ENCODE data around the gene NKX1-2.

Gene NKX1-2

DNA sequence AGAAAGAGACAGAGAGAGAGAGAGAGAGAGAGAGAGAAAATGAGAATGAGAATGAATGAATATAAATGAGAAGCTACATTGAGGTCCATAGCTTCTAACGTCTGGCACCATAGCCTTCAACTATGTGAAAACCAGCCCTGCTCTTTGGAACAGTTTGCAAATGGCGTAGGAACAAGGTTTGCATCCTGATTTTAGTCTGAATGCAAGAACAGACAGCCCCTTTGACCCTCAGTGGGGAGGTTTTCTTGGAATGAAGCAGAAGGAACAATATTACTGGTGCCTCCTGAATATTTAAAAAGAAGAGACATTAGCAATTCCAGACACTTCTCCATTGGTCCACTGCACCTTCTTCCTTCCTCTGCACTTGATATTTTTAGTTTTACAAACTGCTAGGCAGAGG lies 34.8 kb upstream of the NKX1-2 start:
- DNase-seq (ENCODE audit: low read depth, low spot score) = no peak
- no peak overlapping the region for H3K4me3 ChIP-seq (ENCODE audit: low read depth, low read length)
- TF ChIP-seq, protein P1, sequence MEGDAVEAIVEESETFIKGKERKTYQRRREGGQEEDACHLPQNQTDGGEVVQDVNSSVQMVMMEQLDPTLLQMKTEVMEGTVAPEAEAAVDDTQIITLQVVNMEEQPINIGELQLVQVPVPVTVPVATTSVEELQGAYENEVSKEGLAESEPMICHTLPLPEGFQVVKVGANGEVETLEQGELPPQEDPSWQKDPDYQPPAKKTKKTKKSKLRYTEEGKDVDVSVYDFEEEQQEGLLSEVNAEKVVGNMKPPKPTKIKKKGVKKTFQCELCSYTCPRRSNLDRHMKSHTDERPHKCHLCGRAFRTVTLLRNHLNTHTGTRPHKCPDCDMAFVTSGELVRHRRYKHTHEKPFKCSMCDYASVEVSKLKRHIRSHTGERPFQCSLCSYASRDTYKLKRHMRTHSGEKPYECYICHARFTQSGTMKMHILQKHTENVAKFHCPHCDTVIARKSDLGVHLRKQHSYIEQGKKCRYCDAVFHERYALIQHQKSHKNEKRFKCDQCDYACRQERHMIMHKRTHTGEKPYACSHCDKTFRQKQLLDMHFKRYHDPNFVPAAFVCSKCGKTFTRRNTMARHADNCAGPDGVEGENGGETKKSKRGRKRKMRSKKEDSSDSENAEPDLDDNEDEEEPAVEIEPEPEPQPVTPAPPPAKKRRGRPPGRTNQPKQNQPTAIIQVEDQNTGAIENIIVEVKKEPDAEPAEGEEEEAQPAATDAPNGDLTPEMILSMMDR (IDR thresholded peaks at IDR 0.05; ENCODE audit: low read depth, low read length) = no peak
- in situ Hi-C loops (cut with HindIII; ENCODE audit: low sequenced_read_pairs) = no loop called here

DNA sequence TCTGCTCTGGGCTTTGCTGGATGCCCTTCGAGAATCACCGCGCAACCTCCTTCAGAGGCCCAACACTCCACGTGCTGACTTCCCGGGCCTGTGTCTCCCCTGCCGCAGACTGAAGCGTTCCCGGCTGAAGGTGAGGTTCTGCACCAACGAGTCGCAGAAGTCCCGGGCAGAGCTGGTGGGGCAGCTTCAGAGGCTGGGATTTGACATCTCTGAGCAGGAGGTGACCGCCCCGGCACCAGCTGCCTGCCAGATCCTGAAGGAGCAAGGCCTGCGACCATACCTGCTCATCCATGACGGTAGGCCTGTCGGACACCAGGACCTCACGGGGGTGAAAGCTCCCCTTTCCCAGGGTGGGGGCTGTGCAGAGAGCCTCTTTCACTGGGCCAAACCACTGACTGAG lies 34.2 kb upstream of the NKX1-2 start:
- TF ChIP-seq, protein P1 (IDR thresholded peaks at IDR 0.05; ENCODE audit: low read depth, low read length) = no peak
- in situ Hi-C loops (cut with HindIII; ENCODE audit: low sequenced_read_pairs) = no loop called here
- no peak for DNase-seq (ENCODE audit: low read depth, low spot score)
- H3K4me3 ChIP-seq (ENCODE audit: low read depth, low read length) = no peak overlapping the region

DNA sequence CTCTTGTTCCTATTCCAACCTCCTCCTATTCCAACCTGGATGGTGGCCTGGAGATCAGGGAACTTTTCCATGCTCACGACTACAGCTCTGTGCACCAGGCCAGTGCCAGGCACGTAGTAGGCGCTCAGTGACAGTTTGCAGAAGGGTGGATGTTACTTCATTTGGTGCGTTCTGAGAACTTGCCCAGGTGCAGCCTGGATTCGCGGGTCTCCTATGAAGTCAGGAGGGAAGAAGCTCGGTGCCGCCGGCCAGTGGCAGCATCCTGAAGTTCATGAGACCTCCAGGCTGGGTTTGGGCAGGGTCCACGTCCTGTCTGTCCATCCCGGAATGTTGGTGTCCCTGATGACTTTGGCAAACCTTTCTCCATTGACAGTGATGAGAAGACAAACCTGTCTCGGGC lies 33.0 kb upstream of the NKX1-2 start:
- in situ Hi-C loops (cut with HindIII; ENCODE audit: low sequenced_read_pairs) = no loop called here
- no peak for DNase-seq (ENCODE audit: low read depth, low spot score)
- TF ChIP-seq, protein P1 (IDR thresholded peaks at IDR 0.05; ENCODE audit: low read depth, low read length) = no peak
- H3K4me3 ChIP-seq (ENCODE audit: low read depth, low read length) = no peak overlapping the region

DNA sequence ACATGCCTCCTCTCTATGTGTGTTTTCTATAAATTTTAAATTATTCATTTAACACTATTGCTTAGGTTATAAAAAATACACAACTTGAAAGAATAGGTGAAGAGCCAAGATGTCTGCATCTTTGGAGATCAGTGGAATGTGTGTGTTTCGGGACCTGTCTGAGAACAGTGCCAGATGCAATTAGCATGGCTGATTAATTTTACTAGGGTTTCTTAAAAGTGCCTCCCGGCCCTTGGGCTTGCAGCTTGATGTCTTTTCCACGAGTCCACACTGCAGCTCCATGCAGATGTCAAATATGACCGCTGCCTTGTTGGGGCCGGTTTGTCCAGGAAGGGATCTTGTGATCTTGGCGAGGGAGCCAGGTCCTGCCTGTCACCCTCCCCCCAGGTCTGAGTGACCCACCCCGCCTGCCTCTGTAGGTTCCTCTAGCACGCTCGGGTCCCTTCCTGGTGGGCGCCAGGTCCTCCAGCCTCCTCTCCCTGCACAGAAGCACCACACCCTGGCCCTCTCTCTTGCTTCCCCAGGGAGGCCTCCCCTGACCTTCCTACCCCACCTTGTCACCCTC lies 32.5 kb upstream of the NKX1-2 start:
- H3K4me3 ChIP-seq (ENCODE audit: low read depth, low read length) = no peak overlapping the region
- in situ Hi-C loops (cut with HindIII; ENCODE audit: low sequenced_read_pairs) = no loop called here
- no peak for DNase-seq (ENCODE audit: low read depth, low spot score)
- TF ChIP-seq, protein P1 (IDR thresholded peaks at IDR 0.05; ENCODE audit: low read depth, low read length) = no peak

DNA sequence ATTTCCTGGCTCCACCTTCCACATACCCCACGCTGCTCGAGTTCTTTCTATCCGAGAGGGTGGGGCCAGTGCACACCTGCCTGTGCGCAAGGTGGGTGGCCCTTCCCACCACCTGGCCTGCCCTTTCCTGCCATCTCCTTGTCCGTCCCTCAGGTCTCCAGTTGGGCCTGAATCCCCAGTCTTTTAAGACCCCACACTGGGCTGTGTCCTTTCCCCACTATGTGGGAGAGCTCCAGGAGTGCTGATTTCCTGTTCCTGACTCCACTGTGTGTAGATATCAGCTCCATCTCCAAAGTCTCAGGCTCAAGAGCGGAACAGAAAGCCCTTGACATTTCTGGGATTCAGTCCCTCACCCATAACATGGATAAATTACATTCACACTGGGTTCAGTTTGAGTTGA lies 31.9 kb upstream of the NKX1-2 start:
- H3K4me3 ChIP-seq (ENCODE audit: low read depth, low read length) = no peak overlapping the region
- TF ChIP-seq, protein P1 (IDR thresholded peaks at IDR 0.05; ENCODE audit: low read depth, low read length) = no peak
- no peak for DNase-seq (ENCODE audit: low read depth, low spot score)
- in situ Hi-C loops (cut with HindIII; ENCODE audit: low sequenced_read_pairs) = no loop called here

DNA sequence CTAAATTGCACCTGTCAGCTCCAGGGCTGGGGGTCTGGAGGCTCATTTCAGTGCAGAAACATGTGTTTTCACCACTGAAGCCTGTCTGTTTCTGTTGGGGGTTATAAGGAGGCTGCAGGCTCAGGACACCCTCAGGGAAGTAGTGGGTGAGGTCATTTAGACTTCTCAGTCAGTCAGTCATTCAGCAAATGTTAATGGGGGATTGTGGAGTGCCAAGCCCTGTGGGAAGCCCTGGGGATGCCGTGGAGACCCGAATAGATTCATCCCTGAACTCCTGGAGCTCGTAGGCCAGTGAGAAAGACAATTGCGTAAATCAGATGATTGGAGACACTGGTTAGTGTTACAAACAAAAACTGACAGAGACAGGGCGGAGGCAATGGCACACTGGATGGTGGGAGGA lies 31.0 kb upstream of the NKX1-2 start:
- TF ChIP-seq, protein P1 (IDR thresholded peaks at IDR 0.05; ENCODE audit: low read depth, low read length) = no peak
- no peak for DNase-seq (ENCODE audit: low read depth, low spot score)
- in situ Hi-C loops (cut with HindIII; ENCODE audit: low sequenced_read_pairs) = no loop called here
- no peak overlapping the region for H3K4me3 ChIP-seq (ENCODE audit: low read depth, low read length)

DNA sequence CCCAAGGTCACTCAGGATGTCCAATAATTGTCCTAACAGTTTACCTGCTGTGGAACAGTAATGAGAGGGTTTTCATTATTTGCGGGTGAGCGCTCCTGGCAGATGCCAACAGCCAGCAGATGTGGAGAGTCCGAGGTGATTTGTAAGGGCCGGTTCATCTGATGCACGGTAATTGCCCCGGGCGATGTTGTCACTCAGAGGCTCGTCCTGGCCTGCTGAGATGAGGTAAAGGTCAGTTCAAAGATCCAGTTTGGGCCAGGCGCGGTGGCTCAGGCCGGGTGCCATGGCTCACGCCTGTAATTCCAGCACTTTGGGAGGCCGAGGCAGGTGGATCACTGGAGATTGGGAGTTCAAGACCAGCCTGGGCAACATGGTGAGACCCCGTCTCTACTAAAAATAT lies 28.7 kb upstream of the NKX1-2 start:
- no peak for DNase-seq (ENCODE audit: low read depth, low spot score)
- in situ Hi-C loops (cut with HindIII; ENCODE audit: low sequenced_read_pairs) = no loop called here
- H3K4me3 ChIP-seq (ENCODE audit: low read depth, low read length) = no peak overlapping the region
- TF ChIP-seq, protein P1 (IDR thresholded peaks at IDR 0.05; ENCODE audit: low read depth, low read length) = no peak
